K562 (cell line): ENCODE results near the gene PIK3R6. TPM values are rescaled to one million over a fixed set of nuclear protein-coding genes. Genes with fewer than 3 reads are reported as not detected.

ENCODE experiments used
- ATAC-seq: fragments of 200-7000 bp; cut with Tn5 transposase; 3 replicates; pipeline ENCODE4 v1.9.1; 2020; ENCODE audit warnings: moderate library complexity
- Bru-seq: library from RNA; stranded (reverse); fragments of 400-500 nt; gene quantifications from one replicate; lab custom pipeline; 2021; lab: Mats Ljungman, UMichigan
- BruChase-seq, 2 experiments: library from RNA; stranded (reverse); fragments of 400-500 nt; gene quantifications; one replicate each; lab custom pipeline; 2021; lab: Mats Ljungman, UMichigan
- BruUV-seq: library from RNA; stranded (reverse); fragments of 400-500 nt; replicated peaks from 2 replicates; lab custom pipeline; 2021; lab: Mats Ljungman, UMichigan
- CTCF ChIA-PET: fragments of 300-600 bp; formaldehyde crosslinking; extraction: SDS; loops from one replicate; lab custom pipeline; 2021; ENCODE audit warnings: low intra/inter-chr PET ratio; lab: Yijun Ruan, JAX
- POLR2A ChIA-PET: fragments of 300-600, 350-650 bp; sonication (Branson Sonifier 250); formaldehyde crosslinking; extraction: SDS; loops from one replicate; lab custom pipeline; 2021; ENCODE audit warnings: antibody characterized with exemption, inconsistent platforms; lab: Yijun Ruan, JAX
- DNase-seq, 4 experiments: peaks; one replicate each; pipeline versions ENCODE4 v3.0.0 to v3.0.0-alpha.2; 2011 to 2018; ENCODE audit warnings: low spot score in 3 of 4, mixed read lengths in 3 of 4; ENCODE audit errors: extremely low read depth in 1 of 4
- FAIRE-seq: peaks from 2 replicates; lab custom pipeline; 2011; peaks lifted over from hg19 to GRCh38; lab: Jason Lieb, UNC
- H2AFZ ChIP-seq: 2 replicates; pipeline ENCODE4 v1.6.0; 2011; ENCODE audit warnings: low read depth, low read length, control low read depth, inconsistent platforms
- H3K27ac ChIP-seq: fragments of 200-600 bp; 3 replicates; pipeline ENCODE4 v1.8.0; 2011; ENCODE audit warnings: low read depth, mild to moderate bottlenecking, control low read depth, inconsistent platforms, low read length, moderate library complexity, mixed read lengths; ENCODE audit errors: extremely low read depth
- H3K27me3 ChIP-seq, 2 experiments: fragments of 300-600 bp in 1 of 2; 2 replicates in 1 of 2; 3 replicates in 1 of 2; pipeline versions ENCODE4 v1.6.0 to v1.8.0; 2011; ENCODE audit warnings: inconsistent platforms in 2 of 2, low read length in 2 of 2, mild to moderate bottlenecking in 1 of 2, mixed read lengths in 1 of 2, moderate library complexity in 1 of 2; ENCODE audit not compliant: control insufficient read depth in 2 of 2, insufficient read depth in 2 of 2
- H3K36me3 ChIP-seq: fragments of 300-600 bp; 3 replicates; pipeline ENCODE4 v1.8.0; 2011; ENCODE audit warnings: mild to moderate bottlenecking, low read length, inconsistent platforms; ENCODE audit not compliant: control insufficient read depth, insufficient read depth
- H3K4me1 ChIP-seq, 2 experiments: fragments of 200-600 bp in 1 of 2; replicated peaks in 1 of 2; 2 replicates in 1 of 2; 3 replicates in 1 of 2; pipeline versions ENCODE4 v1.5.1 to v1.8.0; 2011; ENCODE audit warnings: inconsistent platforms in 2 of 2, low read length in 2 of 2, mild to moderate bottlenecking in 1 of 2, mixed read lengths in 1 of 2, moderate library complexity in 1 of 2; ENCODE audit not compliant: control insufficient read depth in 2 of 2, insufficient read depth in 2 of 2
- H3K4me2 ChIP-seq: 2 replicates; pipeline ENCODE4 v1.6.1; 2011; ENCODE audit warnings: low read length, control low read depth, inconsistent platforms, mixed read lengths; ENCODE audit not compliant: insufficient read depth
- H3K4me3 ChIP-seq: fragments of 200-600 bp; sonication (generic), shearing (Covaris generic); 2 replicates; pipeline ENCODE4 v1.5.1; 2016; ENCODE audit warnings: control low read depth, inconsistent platforms
- H3K79me2 ChIP-seq: fragments of 200-600 bp; 3 replicates; pipeline ENCODE4 v1.8.0; 2011; ENCODE audit warnings: low read length, inconsistent platforms; ENCODE audit not compliant: control insufficient read depth, insufficient read depth
- H3K9ac ChIP-seq, 2 experiments: 2 replicates each; pipeline versions ENCODE4 v1.6.0 to v1.6.1; 2011; ENCODE audit warnings: low read depth in 2 of 2, low read length in 2 of 2, control low read depth in 1 of 2, inconsistent platforms in 1 of 2, mild to moderate bottlenecking in 1 of 2, mixed read lengths in 1 of 2; ENCODE audit not compliant: insufficient read depth in 1 of 2
- H3K9me1 ChIP-seq: one replicate; pipeline ENCODE4 v1.6.0; 2011; ENCODE audit warnings: inconsistent platforms, mild to moderate bottlenecking, low read length, moderate library complexity; ENCODE audit not compliant: control insufficient read depth, insufficient read depth
- H3K9me3 ChIP-seq: replicated peaks from 2 replicates; pipeline ENCODE4 v1.5.1; 2011; ENCODE audit warnings: low read depth, low read length, inconsistent platforms; ENCODE audit not compliant: control insufficient read depth, insufficient read depth
- H4K20me1 ChIP-seq: replicated peaks from 2 replicates; pipeline ENCODE4 v1.6.1; 2011; ENCODE audit warnings: low read length, inconsistent platforms, mixed read lengths; ENCODE audit not compliant: control insufficient read depth, insufficient read depth
- HDAC8 ChIP-seq: fragments of 450-650 bp; IDR thresholded peaks from 2 replicates; pipeline ENCODE4 v1.6.1; 2016; ENCODE audit warnings: mild to moderate bottlenecking, missing genetic modification characterization, moderate library complexity, missing compliant biosample characterization
- WGBS: fragments of 100-300 bp; shearing (Covaris generic); methylation state at CpG from one replicate; pipeline ENCODE4 v1.1.6; 2016; ENCODE audit warnings: low coverage, mixed read lengths; ENCODE audit not compliant: insufficient coverage; ENCODE audit errors: missing lambda C conversion rate; 5-methylcytosine and 5-hydroxymethylcytosine counted together
- in situ Hi-C: fragments of 300-500 bp; cut with MboI; formaldehyde crosslinking; loops from 4 replicates; pipeline ENCODE4 v1.15.0; 2018; ENCODE audit warnings: inconsistent platforms, mixed read lengths
- intact Hi-C: fragments of 100-400 bp; cut with micrococcal nuclease; formaldehyde crosslinking; loops from 2 replicates; pipeline ENCODE4 v1.14.2; 2022
- long read RNA-seq, 3 experiments: library from polyadenylated mRNA in 2 of 3; library from RNA in 1 of 3; unstranded in 2 of 3; stranded (forward) in 1 of 3; transcript quantifications; one replicate each; pipeline ENCODE4 v2.0.0, GENCODE V29; 2019 to 2022
- polyA minus RNA-seq, 3 experiments: library from RNA; depleted of rRNA, polyadenylated mRNA; stranded (reverse); fragments of >200 nt; gene quantifications; 2 replicates each; pipeline ENCODE4 v1.2.3, GENCODE V29; 2011
- polyA plus RNA-seq, 8 experiments: library from polyadenylated mRNA; depleted of rRNA in 4 of 8; stranded (reverse) in 5 of 8; unstranded in 3 of 8; fragments of >200 nt; fragmentation: Nextera tagmentation in 2 of 8; fragmentation: Illumina TruSeq in 1 of 8; extraction: Ambion mirVana in 2 of 8; extraction: Trizol in 1 of 8; gene quantifications; 2 replicates each; pipeline versions ENCODE4 v1.2.1 to v1.2.3, GENCODE V29; 2011 to 2014; ENCODE audit warnings: inconsistent platforms in 1 of 8, missing spikeins in 1 of 8
- total RNA-seq, 7 experiments: library from RNA; depleted of rRNA in 6 of 7; stranded (reverse); fragments of >200 nt in 6 of 7; fragmentation: Illumina TruSeq in 2 of 7; extraction: Trizol in 2 of 7; gene quantifications; 2 replicates each; pipeline versions ENCODE4 v1.2.1 to v1.2.3, GENCODE V29; 2011 to 2021; ENCODE audit warnings: low replicate concordance in 1 of 7

PIK3R6 gene
- total RNA-seq (2011; cell fraction: chromatin; rRNA removed; ENCODE audit: low replicate concordance), result not detected in 2 replicates
- total RNA-seq (2011; cell fraction: nucleolus; rRNA removed), result not detected in 2 replicates
- total RNA-seq (2011; cell fraction: nucleoplasm; rRNA removed), result not detected in 2 replicates
- not detected in 2 replicates for total RNA-seq (2014; rRNA removed)
- total RNA-seq (2014; rRNA removed; fragmentation: Illumina TruSeq; extraction: Trizol), result not detected in 2 replicates
- total RNA-seq (2015; rRNA removed; fragmentation: Illumina TruSeq; extraction: Trizol), result not detected in 2 replicates
- total RNA-seq (2021), result 0.04 TPM in 1 of 2 replicates, not detected in the other
- polyA plus RNA-seq (2011; rRNA removed), result not detected in 2 replicates
- polyA plus RNA-seq (2011; cell fraction: cytosol; rRNA removed), result not detected in 2 replicates
- polyA plus RNA-seq (2011; cell fraction: nucleus; rRNA removed), result not detected in 2 replicates
- polyA plus RNA-seq (2012), result 0.04 TPM in 1 of 2 replicates, not detected in the other
- not detected in 2 replicates for polyA plus RNA-seq (2014; fragmentation: Illumina TruSeq; extraction: Trizol)
- polyA plus RNA-seq (2014; fragmentation: Nextera tagmentation; extraction: Ambion mirVana), result not detected
- polyA plus RNA-seq (2014; rRNA removed), result not detected in 2 replicates
- polyA minus RNA-seq (2011; rRNA and poly(A)+ RNA removed), result not detected in 2 replicates
- not detected in 2 replicates for polyA minus RNA-seq (2011; cell fraction: cytosol; rRNA and poly(A)+ RNA removed)
- not detected in 2 replicates for polyA minus RNA-seq (2011; cell fraction: nucleus; rRNA and poly(A)+ RNA removed)
- Bru-seq, nascent RNA, result percentile 3 among the genes with signal in this experiment
- not detected for BruChase-seq, experiment 1, labeled RNA remaining after a 2-hour chase
- BruChase-seq, experiment 2, labeled RNA remaining after a 6-hour chase, result not detected
- long read RNA-seq, experiment 1, result 0 reads
- long read RNA-seq, experiment 2, result 0 reads
- long read RNA-seq, experiment 3, result 0 reads

GRCh38 chr17:8867361-8867981 lies at the start of gene PIK3R6:
PIK3R6 (minus strand) TSS chr17:8867674; CDS start chr17:8849794, 17,880 bp downstream.
- no peaks in the 10 kb centered on the region for H3K4me1 ChIP-seq
- POLR2A ChIA-PET, result no interaction called here
- no peaks in the 10 kb centered on the region for H3K79me2 ChIP-seq
- H3K9me3 ChIP-seq, result no peaks in the 10 kb centered on the region
- H4K20me1 ChIP-seq, result no peaks in the 10 kb centered on the region
- DNase-seq, result no peak
- no peaks in the 10 kb centered on the region for H3K9me1 ChIP-seq
- 3% methylated on average over 8 of the region's 12 CpGs for WGBS
- no peak for ATAC-seq
- BruUV-seq, result no TSS peak
- in situ Hi-C loops (no loop called here), intact Hi-C loops (no loop called here)
- H3K9ac ChIP-seq, result no peak within 1 kb of the TSS
- H3K36me3 ChIP-seq, result no peaks in the 10 kb centered on the region
- H3K4me2 ChIP-seq, result no peak within 1 kb of the TSS
- H3K27me3 ChIP-seq, result peaks cover 0 to 17% of the 10 kb centered on the region in 2 experiments; a peak in 2 of 5 replicates
- no peak within 1 kb of the TSS for H3K27ac ChIP-seq
- no peak within 1 kb of the TSS for H3K4me3 ChIP-seq
- H2AFZ ChIP-seq, result no peak within 1 kb of the TSS
- CTCF ChIA-PET, result no interaction called here
- no peak for FAIRE-seq
- no peak for TF ChIP-seq HDAC8 (tag)
